ENCODE results near the gene PTGER4.

GRCh38 chr5:40734986-40735385, 55.3 kb downstream of the PTGER4 start:
- TF ChIP-seq EP300 (IDR thresholded peaks at IDR 0.05): no peak
- no peak for TF ChIP-seq POLR2A (IDR thresholded peaks at IDR 0.05)
- TF ChIP-seq CTCF (IDR thresholded peaks at IDR 0.05): no peak
